Cardiac muscle cell (in vitro differentiated cells and primary cell): ENCODE measurements around the gene NDRG2. TPM values are rescaled to one million over a fixed set of nuclear protein-coding genes. Genes with fewer than 3 reads are reported as not detected.
"Not testable (repeated sequence)": the region's sequence is repeated elsewhere in the genome, so short reads cannot be mapped to it uniquely, and the experiment has no call there.

Experiments used
- DNase-seq, 2 donors: peaks; one replicate each; pipeline versions ENCODE4 v3.0.0 to v3.0.0-alpha.2; 2010 to 2017; ENCODE audit warnings: low read depth in 1 of 2, low spot score in 1 of 2
- H3K27ac ChIP-seq: fragments of 200-600 bp; sonication (generic); 2 replicates; pipeline ENCODE4 v1.5.1; 2016
- H3K27me3 ChIP-seq: fragments of 200-600 bp; sonication (generic); 2 replicates; pipeline ENCODE4 v1.6.0; 2016; ENCODE audit warnings: control low read depth
- H3K36me3 ChIP-seq: fragments of 200-600 bp; sonication (generic); 2 replicates; pipeline ENCODE4 v1.5.1; 2016; ENCODE audit warnings: control low read depth
- H3K4me1 ChIP-seq: fragments of 200-600 bp; sonication (generic); 2 replicates; pipeline ENCODE4 v1.8.1; 2017; ENCODE audit warnings: low read depth, mild to moderate bottlenecking, mixed run types
- H3K4me3 ChIP-seq: fragments of 200-600 bp; sonication (generic); 2 replicates; pipeline ENCODE4 v1.5.1; 2016; ENCODE audit warnings: mild to moderate bottlenecking
- H3K9me3 ChIP-seq: fragments of 200-600 bp; sonication (generic); 2 replicates; pipeline ENCODE4 v1.5.1; 2017; ENCODE audit warnings: low read depth, mild to moderate bottlenecking, control low read depth
- polyA plus RNA-seq: library from polyadenylated mRNA; unstranded; fragments of >200 nt; fragmentation: Nextera tagmentation; extraction: Ambion mirVana; gene quantifications from 2 replicates; pipeline ENCODE4 v1.2.1, GENCODE V29; 2016
- total RNA-seq: library from RNA; depleted of rRNA; stranded (reverse); fragments of >200 nt; gene quantifications from 2 replicates; pipeline ENCODE4 v1.2.3, GENCODE V29; 2016
- TF ChIP-seq, protein P1 (sequence below): IDR thresholded peaks from 2 replicates; pipeline ENCODE4 v1.5.1; 2012; ENCODE audit warnings: low read depth, mild to moderate bottlenecking, low read length

The NDRG2 gene
- total and polyA plus RNA-seq, 2 experiments from 2014 or later, result 218 to 423 TPM

DNA sequence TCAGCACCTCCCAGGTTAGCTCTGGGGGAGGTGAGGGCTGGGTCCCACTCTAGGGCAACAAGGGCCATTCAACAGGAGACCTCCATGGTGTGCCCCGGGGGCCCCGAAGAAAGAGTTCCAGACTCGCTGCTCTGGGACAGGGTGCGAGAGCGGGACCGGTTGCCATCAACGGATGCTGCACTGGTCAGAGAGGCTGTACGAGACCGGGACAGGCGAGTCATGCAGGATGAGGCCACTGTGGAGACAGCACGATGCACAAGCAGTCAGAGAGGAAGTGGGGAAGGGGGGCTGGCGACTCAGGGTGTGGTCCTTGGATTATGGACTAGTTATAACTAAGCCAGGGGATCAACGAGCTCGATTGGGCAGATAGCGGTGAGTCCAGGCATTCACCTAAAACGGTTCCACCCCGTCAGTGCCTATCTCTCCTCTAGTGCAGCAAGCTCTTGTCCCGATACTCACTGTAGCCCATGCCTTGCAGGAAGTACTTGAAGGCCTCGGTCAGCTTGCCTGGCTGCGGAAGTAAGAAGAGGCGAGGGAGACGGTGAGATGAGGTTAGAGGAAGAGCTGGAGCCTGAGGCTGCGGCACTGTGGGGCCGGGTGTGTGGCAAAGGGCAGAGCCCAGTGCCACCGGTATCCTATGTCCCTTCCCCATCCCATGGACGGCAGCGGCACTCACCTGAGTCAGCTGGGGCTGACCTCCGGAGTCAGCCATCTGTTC lies 7.2 kb downstream of the NDRG2 start:
- TF ChIP-seq, protein P1, sequence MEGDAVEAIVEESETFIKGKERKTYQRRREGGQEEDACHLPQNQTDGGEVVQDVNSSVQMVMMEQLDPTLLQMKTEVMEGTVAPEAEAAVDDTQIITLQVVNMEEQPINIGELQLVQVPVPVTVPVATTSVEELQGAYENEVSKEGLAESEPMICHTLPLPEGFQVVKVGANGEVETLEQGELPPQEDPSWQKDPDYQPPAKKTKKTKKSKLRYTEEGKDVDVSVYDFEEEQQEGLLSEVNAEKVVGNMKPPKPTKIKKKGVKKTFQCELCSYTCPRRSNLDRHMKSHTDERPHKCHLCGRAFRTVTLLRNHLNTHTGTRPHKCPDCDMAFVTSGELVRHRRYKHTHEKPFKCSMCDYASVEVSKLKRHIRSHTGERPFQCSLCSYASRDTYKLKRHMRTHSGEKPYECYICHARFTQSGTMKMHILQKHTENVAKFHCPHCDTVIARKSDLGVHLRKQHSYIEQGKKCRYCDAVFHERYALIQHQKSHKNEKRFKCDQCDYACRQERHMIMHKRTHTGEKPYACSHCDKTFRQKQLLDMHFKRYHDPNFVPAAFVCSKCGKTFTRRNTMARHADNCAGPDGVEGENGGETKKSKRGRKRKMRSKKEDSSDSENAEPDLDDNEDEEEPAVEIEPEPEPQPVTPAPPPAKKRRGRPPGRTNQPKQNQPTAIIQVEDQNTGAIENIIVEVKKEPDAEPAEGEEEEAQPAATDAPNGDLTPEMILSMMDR, result no peak
- Histone ChIP-seq H3K27ac (peak overlapping the region; percentile 48), H3K36me3 (peaks cover 26% of the 10 kb centered on the region), H3K27me3 (no peaks in the 10 kb centered on the region), H3K9me3 (no peaks in the 10 kb centered on the region), H3K4me1 (peaks cover 11% of the 10 kb centered on the region), H3K4me3 (no peak overlapping the region)
- DNase-seq, result no peak

DNA sequence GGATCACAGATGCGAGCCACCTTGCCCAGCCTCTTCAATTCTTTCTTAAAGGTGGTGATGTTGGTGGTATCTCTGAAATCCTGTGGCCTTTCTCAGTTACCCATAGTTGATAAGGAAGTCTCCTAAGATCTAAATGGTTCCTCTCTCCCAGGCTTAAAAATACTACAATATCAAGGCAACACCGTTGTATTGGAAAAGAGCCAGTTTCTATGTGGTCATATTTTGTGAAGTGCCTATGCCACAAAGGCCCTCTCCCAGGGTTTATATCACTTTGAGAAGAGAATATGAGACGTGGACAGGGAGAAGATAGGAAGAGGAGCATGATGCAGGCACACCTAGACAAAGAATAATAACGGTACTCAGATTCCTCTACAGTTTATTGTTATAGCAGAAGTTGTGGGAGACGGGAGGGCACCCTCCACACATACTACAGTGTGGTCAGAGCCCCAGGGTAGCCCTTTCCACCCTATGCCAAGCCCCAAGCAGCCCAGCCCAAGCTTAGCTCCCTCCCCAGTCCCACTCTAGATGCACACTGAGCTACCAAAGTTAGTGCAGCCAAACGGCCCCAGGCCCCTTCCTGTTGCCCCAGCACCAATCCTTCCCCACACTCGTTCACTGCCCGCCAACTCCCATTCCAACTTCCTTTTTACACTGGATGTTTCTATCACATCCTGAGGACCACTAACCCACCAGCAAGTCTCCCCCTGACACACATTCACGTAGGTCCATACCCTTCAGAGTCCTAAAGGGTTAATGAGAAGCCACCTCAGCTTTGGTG lies 8.3 kb downstream of the NDRG2 start:
- DNase-seq, result no peak
- H3K36me3 ChIP-seq, result peaks cover 26% of the 10 kb centered on the region
- H3K4me1 ChIP-seq, result peaks cover 12% of the 10 kb centered on the region
- H3K27me3 ChIP-seq, result no peaks in the 10 kb centered on the region
- no peak overlapping the region for H3K4me3 ChIP-seq
- no peaks in the 10 kb centered on the region for H3K9me3 ChIP-seq
- TF ChIP-seq, protein P1, result no peak
- no peak overlapping the region for H3K27ac ChIP-seq

DNA sequence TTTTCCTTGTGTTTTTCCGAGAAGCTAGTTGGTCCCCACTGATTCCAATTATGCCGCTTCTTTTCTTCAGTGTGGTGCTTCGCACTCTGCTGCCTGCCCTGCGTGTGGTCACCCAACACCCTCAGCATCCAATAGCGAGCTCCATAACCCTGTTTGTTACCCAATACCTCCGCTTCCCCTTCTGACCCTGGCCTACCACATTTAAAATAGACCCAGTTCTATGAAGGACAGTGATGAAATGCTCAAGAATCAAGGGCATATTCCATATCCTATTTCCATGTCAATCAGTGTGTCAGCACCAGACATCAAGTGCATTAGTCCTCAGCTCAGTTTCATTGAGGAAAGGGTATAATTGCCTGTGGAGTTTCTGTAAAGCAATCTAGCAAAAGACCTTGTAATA lies 9.5 kb downstream of the NDRG2 start:
- Histone ChIP-seq H3K4me1 (peaks cover 12% of the 10 kb centered on the region), H3K36me3 (peaks cover 16% of the 10 kb centered on the region), H3K27me3 (no peaks in the 10 kb centered on the region), H3K27ac (peak overlapping the region; percentile 57), H3K4me3 (no peak overlapping the region), H3K9me3 (no peaks in the 10 kb centered on the region)
- DNase-seq, result no peak
- TF ChIP-seq, protein P1, result no peak

DNA sequence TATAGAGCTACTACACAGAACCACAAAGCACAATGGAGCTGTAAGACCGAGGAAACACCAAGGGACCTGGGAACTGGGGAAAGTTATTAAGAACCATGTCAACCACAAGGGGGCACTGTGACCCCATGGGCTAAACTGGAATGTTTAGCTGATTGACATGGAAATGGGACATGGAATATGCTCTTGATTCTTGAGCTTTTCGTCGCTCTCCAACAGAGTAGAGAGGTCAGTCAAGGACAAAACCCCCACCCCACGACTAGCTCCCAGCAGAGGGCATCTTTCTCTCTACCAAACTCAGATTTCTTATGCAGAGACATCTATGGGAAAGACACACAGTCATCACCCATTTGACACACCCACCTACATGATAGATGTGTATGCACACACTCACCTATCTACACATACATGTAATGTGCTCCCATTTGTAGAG lies 10.1 kb downstream of the NDRG2 start:
- Histone ChIP-seq H3K9me3 (no peaks in the 10 kb centered on the region), H3K36me3 (peaks cover 16% of the 10 kb centered on the region), H3K27me3 (no peaks in the 10 kb centered on the region), H3K4me1 (peaks cover 12% of the 10 kb centered on the region), H3K27ac (peak overlapping the region; percentile 57), H3K4me3 (no peak overlapping the region)
- peak; percentile 92 to 96 for DNase-seq
- TF ChIP-seq, protein P1, result peak; percentile 83

DNA sequence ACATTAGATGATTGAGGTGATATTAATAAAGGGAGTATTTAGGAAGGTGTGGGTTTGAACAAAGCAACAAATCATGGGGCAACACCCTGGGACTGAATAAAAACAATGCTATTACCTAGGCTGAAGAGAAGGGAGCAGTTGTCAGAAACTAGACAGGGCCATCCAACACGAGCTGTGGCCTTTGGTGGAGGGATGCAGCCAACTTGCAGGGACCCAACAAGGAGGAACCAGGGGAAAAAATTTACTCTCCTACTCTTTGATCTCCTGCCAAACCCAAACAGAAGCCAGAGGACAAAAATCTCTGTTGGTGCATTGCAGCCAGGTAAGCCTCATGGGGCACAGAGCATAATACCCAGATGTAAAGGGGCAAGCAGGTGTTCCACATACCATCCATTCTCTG lies 13.7 kb downstream of the NDRG2 start:
- no peaks in the 10 kb centered on the region for H3K27me3 ChIP-seq
- peaks cover 12% of the 10 kb centered on the region for H3K4me1 ChIP-seq
- no peaks in the 10 kb centered on the region for H3K36me3 ChIP-seq
- DNase-seq, result no peak
- no peak overlapping the region for H3K27ac ChIP-seq
- H3K9me3 ChIP-seq, result no peaks in the 10 kb centered on the region
- H3K4me3 ChIP-seq, result no peak overlapping the region
- TF ChIP-seq, protein P1, result no peak

DNA sequence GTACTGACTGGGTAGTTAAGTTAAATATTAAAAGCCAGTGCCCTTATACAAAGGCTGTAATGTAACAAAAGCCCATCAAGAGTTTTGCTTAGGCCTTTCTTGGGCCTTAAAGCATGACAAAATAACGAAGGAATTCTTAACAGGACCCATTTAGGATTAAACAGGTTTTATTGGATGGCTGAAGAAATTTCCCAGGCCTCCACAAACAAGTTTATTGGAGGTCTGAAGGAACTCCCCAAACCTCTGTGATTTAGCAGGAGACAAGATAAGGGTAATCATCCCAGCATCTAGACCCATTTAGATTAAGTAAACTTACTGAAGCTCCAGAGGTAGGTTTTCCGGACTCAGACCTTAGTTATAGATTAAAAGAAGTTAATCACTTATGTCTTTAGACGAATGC lies 15.1 kb downstream of the NDRG2 start:
- H3K27me3 ChIP-seq, H3K9me3 ChIP-seq, H3K4me3 ChIP-seq, H3K36me3 ChIP-seq, H3K27ac ChIP-seq, DNase-seq, H3K4me1 ChIP-seq: not testable (repeated sequence)
